ENCODE results near the gene RNF220.
"Not testable (repeated sequence)": the region's sequence is repeated elsewhere in the genome, so short reads cannot be mapped to it uniquely, and the experiment has no call there.

RNF220 gene

GRCh38 chr1:44546403-44547053 lies 141.5 kb downstream of the RNF220 start:
- DNase-seq (ENCODE audit: low spot score) = no peak
- no peak for FAIRE-seq

GRCh38 chr1:44547361-44547760 lies 142.3 kb downstream of the RNF220 start:
- DNase-seq (ENCODE audit: low spot score) (no peak), FAIRE-seq (no peak)

GRCh38 chr1:44547837-44548236 lies 142.8 kb downstream of the RNF220 start:
- no peak for FAIRE-seq
- no peak for DNase-seq (ENCODE audit: low spot score)

GRCh38 chr1:44549510-44549909 lies 144.5 kb downstream of the RNF220 start:
- DNase-seq (ENCODE audit: low spot score) (no peak), FAIRE-seq (no peak)

GRCh38 chr1:44553127-44553758 lies 148.2 kb downstream of the RNF220 start:
- FAIRE-seq = no peak

GRCh38 chr1:44553771-44554170 lies 148.7 kb downstream of the RNF220 start:
- peak; percentile 80 for DNase-seq (ENCODE audit: low spot score)
- FAIRE-seq = peak; percentile 83

More at GRCh38 chr1:44553127-44553758, 148.2 kb downstream of the RNF220 start:
- peak; percentile 26 for DNase-seq (ENCODE audit: low spot score)

GRCh38 chr1:44554706-44555105 lies 149.7 kb downstream of the RNF220 start:
- DNase-seq (ENCODE audit: low spot score) (no peak), FAIRE-seq (no peak)

- FAIRE-seq (no peak), DNase-seq (ENCODE audit: low spot score) (no peak)
Observed at GRCh38 chr1:44557778-44558177, 152.7 kb downstream of the RNF220 start.

- no peak for FAIRE-seq
- no peak for DNase-seq (ENCODE audit: low spot score)
Observed at GRCh38 chr1:44558883-44559282, 153.8 kb downstream of the RNF220 start.

GRCh38 chr1:44559330-44559729 lies 154.3 kb downstream of the RNF220 start:
- DNase-seq (ENCODE audit: low spot score) (no peak), FAIRE-seq (no peak)

- DNase-seq (ENCODE audit: low spot score) (no peak), FAIRE-seq (no peak)
Observed at GRCh38 chr1:44559913-44560312, 154.9 kb downstream of the RNF220 start.

- not testable (repeated sequence) for DNase-seq (ENCODE audit: low spot score); FAIRE-seq
Observed at GRCh38 chr1:44560696-44561095, 155.6 kb downstream of the RNF220 start.

- no peak for FAIRE-seq
Observed at GRCh38 chr1:44565259-44565750, 160.2 kb downstream of the RNF220 start.

GRCh38 chr1:44565833-44566232 lies 160.8 kb downstream of the RNF220 start:
- FAIRE-seq = no peak

More at GRCh38 chr1:44565259-44565750, 160.2 kb downstream of the RNF220 start:
- DNase-seq (ENCODE audit: low spot score) = no peak

GRCh38 chr1:44566281-44567046 lies 161.4 kb downstream of the RNF220 start:
- FAIRE-seq (no peak), DNase-seq (ENCODE audit: low spot score) (no peak)

More at GRCh38 chr1:44565833-44566232, 160.8 kb downstream of the RNF220 start:
- no peak for DNase-seq (ENCODE audit: low spot score)

GRCh38 chr1:44568128-44568900 lies 163.3 kb downstream of the RNF220 start:
- DNase-seq (ENCODE audit: low spot score) (peak; percentile 53), FAIRE-seq (peak; percentile 82)

GRCh38 chr1:44569491-44569890 lies 164.4 kb downstream of the RNF220 start:
- DNase-seq (ENCODE audit: low spot score) (no peak), FAIRE-seq (no peak)

- peak; percentile 26 for DNase-seq (ENCODE audit: low spot score)
Observed at GRCh38 chr1:44571712-44572571, 166.9 kb downstream of the RNF220 start.

GRCh38 chr1:44572572-44572879 lies 167.5 kb downstream of the RNF220 start:
- DNase-seq (ENCODE audit: low spot score) (no peak), FAIRE-seq (no peak)

More at GRCh38 chr1:44571712-44572571, 166.9 kb downstream of the RNF220 start:
- peak; percentile 41 for FAIRE-seq

- FAIRE-seq (no peak), DNase-seq (ENCODE audit: low spot score) (no peak)
Observed at GRCh38 chr1:44575396-44575795, 170.3 kb downstream of the RNF220 start.

Data from RCC 7860 (cell line).